NCI-H82 (cell line): Measurements from ENCODE around the gene SEMA5A.

Experiments used
- DNase-seq: peaks from one replicate; lab custom pipeline; 2025; lab: John Stamatoyannopoulos, UW

The SEMA5A gene

DNA sequence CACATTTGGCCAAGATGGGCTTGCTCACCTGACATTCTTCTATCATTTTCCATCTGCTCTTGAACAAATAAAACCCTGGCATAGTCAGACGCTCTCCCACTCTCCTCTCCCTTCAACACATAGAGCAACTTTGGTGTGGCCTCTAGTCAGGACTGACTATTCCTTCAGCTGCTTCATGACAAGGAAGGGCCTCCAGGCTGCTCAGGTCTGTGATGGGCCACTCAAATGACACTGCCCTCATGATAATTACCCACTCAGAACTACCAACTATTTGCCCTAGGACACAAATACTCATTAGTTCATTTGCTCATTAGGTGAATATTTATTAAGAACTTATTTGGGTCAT is 376.3 kb downstream of the SEMA5A start:
- DNase-seq = no peak

DNA sequence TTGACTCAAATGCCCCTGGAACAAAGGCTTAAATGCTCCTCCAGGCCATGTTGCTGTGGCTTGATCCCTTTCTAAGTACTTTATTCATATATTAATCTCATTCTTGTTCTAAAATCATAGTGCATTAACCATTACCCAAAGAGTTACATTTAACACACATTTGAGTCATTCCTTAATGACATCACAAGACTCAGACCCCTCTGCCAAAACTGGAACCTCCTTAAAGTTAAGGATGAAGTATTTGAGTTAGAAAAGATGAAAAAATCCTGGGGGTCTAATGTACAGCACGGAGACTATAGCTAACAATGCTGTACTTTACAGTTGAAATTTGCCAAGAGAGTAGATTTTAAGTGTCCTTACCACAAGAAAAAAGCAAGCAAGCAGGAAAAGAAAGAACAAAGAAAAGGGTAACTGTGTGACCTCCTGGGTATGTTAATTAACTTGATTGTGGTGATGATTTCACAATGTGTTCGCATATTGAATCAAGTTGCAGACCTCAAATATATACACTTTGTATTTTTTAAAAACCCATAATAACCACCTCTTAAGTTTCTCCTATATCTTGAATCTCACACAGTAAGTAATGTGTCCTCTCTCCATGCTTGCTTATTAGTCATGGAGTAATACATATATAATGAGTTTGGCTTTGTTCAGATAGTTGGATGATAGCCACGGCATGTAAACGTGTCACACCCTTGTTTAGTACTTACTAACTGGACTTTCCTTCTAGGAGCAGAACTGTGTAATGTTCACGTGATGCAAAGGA is 376.9 kb downstream of the SEMA5A start:
- DNase-seq = no peak

DNA sequence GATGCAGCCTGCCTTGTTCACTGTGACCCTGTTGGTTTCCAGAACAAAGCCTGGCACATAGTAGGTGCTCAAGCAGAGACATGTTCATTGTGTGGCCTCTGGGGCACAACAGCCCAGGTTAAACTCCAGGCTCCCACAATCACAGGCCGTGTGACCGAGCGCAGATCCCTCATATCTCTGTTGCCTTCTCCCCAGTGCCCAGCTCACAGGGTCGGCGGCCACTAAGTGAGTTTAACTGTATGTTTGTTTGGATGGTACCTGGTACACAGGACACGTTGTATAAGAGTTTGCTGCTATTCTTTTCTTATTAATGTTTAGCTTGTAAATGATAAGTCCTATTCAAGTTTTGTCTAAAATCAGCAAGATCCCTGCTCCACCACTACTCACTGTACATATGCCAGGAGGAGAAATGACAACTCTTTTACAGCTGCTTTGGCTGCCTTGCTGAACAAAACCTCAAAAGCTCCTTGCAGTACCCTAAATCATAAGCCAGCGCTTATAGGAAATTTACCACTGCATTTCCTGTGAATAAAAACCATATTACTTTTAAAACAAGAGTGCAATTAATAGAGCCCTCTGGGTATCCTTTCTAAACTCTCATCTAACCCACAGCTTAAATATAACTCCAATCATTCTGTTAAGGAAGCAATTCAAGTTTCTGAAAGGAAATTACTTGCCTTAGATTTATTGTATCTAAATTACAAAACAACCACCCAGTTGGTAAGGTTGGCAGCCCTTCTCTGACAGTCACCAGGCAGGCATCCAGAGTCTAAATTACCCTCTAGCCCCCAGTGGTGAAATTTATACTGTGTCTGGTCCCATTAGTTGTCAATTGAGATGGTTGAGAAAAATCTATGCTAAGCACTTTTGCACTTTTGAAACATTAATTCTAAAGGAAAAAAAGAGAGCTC is 379.4 kb downstream of the SEMA5A start:
- no peak for DNase-seq

DNA sequence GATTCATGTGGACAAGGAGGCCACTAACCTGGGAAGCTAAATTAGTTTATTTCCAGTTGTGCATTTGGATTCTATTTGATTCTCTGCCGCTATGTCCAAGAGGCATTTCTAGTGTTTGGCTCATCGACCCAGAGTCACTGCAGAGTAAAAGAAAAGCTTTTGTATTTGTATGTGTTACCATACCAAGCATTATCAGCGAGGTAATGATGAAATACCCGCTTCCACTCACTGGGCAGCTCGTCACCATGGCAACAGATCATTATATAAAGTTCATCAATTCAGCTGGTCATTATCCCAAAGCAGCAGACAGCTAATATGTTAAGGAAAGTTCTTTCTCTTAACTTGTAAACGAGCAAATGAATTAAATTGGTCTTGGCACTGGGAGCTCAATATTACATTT is 380.3 kb downstream of the SEMA5A start:
- DNase-seq = no peak

DNA sequence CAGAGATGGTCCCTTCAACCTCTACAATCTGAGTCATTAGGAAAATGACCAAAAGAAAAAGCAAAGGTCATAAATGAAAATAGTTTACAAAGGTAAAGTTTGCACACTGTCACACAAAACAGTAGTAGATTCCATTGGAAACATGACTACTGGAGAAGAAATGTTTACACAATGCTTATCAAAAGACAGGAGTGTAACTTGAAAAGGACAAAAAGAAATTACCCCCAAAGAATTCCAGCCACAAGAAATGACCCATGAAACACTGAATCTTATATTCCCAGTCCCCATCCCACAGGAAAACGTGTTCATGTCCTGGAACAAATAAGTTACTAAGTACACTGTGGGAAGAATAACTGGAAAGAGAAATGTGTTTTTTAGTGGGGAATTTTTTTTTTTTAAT is 385.1 kb downstream of the SEMA5A start:
- no peak for DNase-seq

DNA sequence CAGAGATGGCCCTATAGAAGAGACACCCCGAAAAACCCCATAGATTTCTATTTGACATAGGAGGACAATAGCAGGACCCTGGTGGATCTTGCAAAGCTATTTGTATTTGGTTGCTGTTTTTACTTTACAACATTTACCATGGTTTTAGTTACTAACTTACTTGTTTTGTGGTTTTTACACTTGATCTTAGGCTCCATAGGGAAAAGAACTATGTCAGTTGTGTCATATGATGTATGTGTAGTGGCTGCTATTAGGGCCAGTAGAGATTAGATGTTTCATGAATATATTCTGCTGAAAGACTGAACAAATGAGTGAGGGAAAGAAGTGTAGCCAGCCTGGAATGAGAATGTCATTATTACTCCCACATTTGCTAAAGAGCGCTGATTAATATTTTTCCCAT is 388.1 kb downstream of the SEMA5A start:
- DNase-seq = no peak

DNA sequence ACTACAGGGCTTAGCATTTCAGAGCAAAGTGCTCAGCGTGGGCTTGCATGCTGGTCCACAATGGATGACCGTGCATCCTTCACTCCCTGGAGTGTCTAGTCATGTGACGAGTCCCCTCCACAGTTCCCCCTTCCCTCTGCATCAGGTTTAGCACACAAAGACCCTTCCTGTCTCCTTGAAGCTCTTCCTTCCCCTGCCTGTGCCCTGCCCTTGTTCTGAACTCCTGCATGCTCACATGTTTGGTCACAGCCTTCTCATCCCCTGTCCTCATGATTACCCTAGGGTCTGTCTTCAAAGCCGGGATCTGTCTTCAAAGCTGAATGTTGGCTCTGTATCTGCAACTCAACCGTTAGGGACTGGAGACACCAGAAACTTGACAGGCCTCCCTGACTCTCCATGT is 388.9 kb downstream of the SEMA5A start:
- no peak for DNase-seq

DNA sequence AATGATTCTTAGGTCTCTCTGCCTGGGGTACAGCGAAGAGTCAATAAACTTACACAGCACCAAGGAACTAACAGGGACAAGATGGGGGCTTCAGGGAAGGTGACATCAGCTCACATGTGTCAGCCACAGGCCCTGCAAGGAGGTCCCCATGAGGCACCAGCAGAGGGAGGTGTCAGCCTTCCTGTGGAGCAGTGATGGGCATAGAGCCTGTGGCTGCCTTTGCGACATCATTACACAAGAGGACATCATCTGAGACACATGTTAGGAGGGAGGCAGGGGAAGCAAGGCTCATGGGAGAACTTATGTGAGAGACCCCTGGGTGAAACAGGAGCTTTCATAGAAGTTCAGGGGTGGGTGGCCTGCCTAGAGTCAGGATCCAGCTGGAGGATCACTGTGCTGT is 389.6 kb downstream of the SEMA5A start:
- DNase-seq = peak; percentile 51

DNA sequence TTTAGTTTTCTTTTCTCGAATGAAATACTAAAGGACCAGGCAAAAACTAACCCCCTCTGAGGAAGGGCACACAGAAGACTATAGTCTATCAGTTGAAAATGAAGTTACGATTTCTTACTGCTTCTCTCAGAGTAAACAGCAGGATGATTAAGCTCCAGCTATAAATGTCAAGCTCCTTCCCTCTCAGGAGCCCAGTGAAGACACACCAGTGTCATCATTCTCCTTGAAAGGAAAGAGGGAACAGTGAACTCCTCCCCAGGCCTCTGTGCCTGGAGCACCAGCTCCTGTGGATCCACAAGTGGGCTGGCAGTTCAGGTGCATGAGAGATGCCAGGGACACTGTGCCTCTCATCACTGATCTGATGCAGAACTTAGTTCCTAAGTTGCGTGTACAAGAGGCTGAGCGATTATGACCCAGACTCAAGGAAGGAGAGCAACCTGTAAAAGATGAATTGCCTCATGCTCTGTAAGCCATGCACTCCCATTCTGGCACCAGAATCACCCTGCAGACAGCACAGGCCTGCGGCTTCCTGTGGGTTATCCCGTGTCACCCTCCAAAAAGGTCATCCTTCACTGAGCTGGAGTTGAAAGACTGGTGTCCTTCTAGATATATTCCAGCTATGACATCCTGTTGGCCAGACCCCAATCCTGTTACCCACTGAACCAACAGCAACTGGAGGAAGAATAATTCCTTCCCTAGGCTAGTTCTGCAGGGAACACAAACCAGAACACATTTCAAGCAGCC is 394.0 kb downstream of the SEMA5A start:
- no peak for DNase-seq

DNA sequence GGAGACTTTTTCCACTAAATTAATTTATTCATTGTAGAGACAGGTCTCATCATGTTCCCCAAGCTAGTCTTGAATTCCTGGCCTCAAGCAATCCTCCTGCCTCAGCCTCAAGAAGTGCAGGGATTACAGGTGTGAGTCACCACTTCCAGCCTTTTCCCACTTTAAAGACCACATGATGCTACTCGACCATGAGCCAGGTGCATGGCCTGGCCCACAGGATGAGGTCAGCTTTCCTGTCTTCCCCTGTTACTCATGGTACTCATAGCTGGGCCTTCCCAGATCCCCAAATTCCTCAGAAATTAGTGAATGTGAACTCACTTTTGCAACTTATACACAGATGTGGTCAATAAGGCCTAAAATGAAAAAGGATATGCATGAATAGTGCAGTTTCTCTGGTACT is 395.9 kb downstream of the SEMA5A start:
- DNase-seq = no peak

DNA sequence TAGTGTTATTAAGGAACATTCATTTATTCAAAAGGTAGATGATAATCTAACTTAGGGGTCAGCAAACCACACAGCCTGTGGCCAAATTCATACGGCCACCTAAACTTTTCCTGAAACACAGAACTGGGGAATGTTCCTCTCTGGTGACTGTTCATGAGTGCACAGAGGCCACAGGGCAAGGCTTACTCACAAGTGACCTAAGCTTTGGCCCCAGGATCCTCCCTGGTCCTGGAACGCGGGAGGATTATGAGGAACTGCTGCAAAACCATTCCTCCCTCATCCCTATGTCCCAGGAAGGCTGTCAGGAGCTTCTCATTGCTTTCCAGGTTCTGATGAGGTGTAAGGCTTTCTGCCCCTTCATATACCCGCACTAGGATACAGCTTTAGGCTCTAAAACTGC is 397.6 kb downstream of the SEMA5A start:
- DNase-seq = no peak

DNA sequence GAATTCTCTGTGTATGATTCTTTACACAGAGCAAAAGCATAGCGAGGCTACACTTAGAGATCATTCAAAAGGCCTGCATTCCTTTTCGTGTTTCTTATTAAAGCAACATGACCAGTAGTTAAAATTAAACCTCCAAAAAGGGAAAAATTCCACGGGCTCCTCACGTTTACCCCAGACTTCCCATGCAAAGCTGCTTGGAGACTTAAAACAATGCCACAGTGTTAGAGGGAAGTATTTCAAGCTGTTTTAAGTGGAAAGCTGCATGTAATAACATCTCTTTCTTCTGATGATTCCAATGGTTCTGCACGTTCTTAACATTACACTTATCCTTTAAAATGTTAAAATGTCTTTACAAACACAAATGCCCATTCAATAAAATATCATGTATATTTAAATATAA is 405.2 kb downstream of the SEMA5A start:
- no peak for DNase-seq

DNA sequence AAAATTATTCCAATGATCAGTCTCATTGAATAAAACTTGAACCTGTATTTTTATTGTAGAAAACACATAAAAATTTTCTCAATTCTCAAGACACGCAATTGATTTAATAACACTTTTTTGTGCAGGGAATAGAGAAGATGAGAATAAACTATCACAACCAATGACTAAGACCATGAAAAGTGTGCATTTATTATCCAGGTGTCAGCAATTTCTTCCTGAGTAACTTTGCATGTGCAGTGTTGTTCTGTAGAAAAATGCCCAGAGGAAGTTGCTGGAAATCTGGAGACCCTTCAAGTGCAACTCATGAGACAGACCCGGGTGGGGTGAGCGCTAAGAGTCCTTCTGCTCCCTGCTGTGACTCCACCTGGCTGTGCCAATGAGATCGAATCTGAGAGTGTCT is 405.7 kb downstream of the SEMA5A start:
- no peak for DNase-seq

DNA sequence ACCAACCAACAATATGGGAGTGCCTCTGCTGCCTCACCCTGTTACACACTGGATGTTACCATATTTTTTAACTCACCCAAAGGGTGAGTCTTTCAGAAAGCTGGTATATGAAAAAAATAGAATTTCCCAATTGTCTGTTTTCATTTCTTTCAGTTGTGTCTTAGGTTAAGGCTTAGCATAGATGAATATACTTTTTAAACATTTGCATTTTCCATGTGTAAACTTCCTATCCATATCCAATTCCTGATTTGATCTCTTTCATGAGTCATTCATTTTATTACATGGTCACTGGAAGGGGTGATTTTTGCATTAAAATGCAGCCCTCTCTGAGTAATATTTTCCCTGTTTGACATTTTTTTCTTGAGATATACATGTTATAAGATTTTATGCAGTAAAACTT is 406.5 kb downstream of the SEMA5A start:
- no peak for DNase-seq

DNA sequence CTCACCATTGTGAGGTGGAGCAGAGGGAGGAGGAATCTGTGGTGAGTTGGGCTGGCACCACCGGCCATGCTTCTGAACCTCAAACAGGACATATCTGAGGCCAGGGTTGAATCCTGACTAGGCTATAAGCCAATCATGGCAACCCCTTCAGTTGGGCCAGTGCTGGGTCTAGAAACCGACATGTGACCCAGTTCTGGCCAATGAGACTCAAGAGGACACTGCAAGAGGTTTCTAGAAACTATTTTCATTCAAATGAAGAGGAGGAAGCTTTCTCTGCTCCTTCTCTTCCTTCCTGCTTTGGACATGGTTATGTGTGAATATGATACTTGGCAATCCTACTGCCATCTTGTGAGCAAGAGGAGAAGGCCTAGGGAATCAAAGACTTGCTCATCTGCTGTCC is 417.7 kb downstream of the SEMA5A start:
- DNase-seq = no peak

DNA sequence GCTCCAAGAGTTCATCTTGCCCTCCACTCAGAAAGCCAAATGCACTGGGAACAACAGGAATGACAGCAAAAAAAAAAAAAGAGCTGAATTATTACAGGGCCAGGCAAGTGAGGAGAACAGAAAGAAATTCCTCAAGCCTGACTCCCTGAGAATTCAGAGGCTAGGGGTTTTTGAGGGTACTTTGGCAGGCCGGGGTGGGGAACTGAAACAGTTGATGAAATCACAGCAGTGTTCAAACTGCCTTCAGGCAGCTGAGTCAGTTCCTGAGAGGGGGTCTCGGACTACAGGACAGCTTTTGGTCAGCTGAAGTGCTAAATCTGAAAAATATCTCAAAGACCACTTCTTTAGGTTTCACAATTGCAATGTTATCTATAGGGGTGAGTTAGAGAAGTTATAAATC is 419.4 kb downstream of the SEMA5A start:
- DNase-seq = no peak

DNA sequence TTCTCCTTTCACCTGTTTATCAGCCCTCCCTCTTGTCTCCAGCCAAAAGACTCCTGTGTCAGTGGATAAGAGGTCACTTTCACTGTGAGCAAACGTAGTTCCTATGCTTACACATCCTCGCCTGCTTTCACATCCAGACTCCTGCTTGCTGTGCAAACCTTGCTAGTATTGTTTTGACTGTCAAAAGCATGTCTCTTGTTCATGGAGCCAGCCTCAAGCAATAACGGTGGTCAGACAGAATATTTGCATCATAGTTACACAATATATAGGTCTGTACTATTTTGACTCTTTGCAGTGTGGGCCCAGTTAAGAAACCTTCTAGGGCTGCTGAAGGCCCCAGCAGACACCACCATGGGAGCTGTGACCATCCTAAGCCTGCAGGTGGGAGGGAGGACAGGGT is 420.0 kb downstream of the SEMA5A start:
- DNase-seq = no peak

DNA sequence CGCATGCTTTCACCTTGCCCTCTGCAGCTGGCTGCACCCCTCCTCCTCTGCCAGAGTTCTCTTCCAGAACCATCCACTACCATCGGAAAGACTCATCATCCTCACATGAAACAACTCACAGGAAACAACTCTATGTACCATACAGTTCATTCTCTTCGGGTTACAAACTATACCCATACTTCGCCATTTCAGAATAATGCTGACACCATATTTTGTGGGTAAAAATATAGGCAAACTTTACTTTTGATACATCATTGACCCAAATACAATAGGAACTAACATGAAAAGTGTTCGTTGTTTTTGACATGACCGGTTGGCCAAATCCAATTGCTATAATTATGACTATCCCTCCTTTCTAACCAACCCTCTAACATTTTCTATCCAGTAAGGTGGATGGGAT is 421.0 kb downstream of the SEMA5A start:
- no peak for DNase-seq

DNA sequence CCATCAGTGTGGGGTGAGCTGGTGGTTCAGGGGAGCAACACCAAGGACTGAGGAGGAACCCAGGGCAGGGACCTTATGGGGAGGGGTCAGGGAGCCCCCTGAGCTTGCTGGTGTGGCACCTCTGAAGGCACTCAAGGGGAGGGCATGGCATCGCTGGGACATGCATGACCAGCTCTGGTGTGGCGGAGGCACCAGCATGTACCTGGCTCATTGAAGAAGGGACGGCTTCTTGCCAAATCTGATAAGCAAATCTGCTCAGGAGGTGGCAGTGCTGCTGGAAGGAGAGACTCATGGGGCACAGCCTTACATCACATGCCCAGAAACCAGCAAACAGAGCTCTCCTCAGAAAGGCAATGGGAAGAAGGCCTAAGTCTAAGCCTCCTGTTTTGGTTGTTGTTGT is 421.8 kb downstream of the SEMA5A start:
- DNase-seq = no peak

DNA sequence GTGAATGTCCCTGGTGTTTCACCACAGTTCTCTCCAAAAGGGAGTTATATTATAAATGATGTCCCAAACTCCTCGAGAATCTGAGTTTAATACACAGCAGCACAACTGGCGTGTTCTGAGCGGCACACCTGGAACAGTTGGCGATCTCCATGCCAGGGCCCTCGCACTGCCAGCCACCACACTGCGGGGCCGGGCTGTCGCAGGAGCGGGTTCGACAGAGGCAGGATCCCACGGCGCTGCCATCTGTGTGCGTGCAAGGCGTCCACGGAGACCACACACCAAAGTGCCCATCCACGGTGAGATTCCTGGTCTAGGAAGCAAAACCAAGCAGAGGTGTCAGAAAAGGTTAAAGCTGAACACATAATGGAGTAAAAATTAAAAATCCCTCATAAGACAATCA is 423.3 kb downstream of the SEMA5A start:
- DNase-seq = no peak

DNA sequence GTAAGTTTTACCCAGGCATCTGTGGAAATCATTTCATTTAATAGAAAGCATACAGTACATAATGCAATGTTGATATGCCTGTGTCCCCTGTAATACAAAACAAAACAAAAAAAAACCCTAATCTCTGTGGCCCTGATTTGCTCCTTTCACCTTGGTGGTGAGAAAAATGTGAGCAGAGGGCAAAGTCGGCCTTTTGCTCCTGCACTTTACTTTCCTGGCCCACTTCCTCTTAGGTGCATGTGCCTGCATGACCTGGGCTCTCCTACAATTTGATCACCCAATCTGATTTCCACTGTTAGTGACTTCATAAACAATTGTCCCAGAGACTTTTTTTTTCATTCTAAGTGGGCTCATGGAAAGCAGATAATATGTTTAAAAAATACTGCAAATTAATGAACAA is 424.3 kb downstream of the SEMA5A start:
- no peak for DNase-seq

DNA sequence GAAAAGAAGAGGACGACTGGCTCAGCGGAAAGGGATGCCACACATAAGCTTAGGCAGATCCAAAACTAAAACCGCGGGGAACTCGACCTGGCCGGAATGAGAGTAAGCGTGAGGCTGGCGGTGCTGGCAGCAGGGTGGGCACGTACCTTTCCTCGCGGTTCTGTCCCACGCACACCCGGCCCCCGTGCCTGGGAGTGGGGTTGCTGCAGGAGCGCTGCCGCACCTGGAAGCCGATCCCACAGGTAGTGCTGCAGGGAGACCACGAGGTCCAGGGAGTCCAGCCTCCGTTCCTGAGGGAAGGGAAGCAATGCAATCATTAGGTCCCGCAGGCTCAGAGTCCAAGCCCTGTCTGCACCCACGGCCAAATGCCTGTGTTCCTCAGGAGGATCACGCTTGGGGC is 427.0 kb downstream of the SEMA5A start:
- DNase-seq = no peak

DNA sequence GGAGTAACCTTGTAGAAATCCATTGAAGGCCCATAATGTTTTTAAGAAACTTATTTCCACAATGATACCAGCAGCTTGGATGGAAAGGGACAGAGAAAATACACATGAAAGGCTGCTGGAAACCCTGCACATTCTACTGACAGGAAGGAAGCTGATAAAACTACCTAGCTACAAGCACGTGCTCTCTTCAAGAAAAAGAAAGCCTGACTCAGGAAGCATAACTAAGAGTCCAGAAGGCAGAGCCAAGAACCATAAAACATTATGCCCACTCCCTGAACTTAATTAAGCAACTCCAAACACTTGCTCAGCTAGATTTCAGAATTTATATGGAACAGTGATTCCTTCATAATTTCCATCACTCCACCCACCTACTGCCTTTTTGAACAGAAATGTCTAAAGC is 430.8 kb downstream of the SEMA5A start:
- DNase-seq = no peak
